GM18511 (cell line): ENCODE measurements around the gene NAB1.

Source experiments
- ATAC-seq: cut with Tn5 transposase; IDR thresholded peaks from one replicate; pipeline ENCODE4 v1.9.1; 2021; ENCODE audit warnings: mild to moderate bottlenecking, moderate library complexity; ENCODE audit not compliant: unreplicated experiment

The NAB1 gene

GRCh38 chr2:190637281-190637734, 11.6 kb upstream of the NAB1 start:
- no peak for ATAC-seq

- ATAC-seq, result no peak
Measured at GRCh38 chr2:190637903-190638618, 10.8 kb upstream of the NAB1 start.

DNA sequence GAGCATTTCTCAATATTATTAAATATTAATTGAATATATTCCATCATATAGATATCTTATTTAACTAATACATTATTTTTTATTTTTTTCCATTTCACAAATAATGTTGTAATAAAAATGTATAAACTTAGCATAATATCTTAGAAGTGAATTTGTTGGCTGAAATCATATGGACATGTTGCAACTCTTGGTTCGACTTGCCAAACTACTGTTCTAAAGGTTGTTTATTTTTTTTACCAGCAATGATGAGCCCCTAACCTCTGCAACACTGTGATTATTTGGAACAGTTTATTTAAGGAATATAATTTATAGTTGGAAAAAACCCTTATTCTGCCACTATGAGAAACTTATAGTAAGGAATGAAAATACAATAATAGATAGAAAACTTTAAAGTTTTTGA, 8.8 kb upstream of the NAB1 start:
- ATAC-seq, result no peak

DNA sequence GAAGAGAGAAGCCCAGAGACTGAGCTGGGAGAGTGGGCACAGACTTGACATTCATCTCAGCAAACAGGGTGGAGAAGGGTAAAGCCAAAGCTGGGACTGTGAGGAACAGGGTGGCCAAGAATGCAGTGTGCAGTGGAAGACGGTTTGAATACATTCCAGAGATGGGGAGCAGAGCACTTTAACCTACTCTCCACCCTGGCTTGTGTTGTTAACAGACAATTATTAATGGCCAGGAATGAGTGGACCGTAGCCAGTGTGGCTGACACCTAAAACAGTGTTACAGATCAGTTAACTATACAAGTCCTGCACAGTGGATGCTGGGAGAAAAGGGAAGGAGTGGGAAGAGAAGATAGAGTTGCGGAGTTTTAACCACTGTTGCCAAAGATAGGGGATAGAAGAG, 7.4 kb upstream of the NAB1 start:
- ATAC-seq, result no peak

DNA sequence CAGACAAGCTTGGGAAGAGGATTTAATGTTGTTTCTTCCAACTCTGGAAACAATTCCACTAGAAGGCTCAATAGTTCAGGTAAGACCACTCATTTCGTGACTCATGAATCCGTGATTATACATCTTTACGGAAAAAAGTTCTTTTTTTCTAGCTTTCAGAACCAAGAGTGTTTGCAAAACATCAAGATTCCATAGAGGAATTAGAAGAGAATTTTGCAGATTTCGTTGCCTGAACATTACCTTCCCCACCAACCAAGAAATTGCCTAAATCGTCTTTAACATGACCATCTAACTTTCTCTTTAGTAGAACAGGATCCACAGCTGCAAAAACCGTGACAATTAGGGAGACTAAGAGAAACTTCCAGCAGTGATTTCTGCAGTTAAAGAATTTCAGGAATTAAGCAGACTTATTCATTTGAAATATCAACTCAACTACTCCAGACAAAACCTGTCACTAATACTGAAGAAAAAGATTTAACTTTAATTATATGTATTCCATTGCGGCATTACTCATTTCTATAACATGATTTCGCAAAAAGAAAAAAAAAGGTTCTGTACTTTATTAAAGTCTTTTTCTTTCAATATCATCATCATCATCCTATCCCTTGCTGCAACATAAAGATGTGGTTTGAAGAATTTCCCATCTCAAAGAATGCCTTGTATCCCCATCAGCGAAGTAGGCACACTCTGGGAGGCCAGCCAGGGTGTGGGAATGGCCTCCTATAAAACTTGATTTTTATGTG, 1.9 kb upstream of the NAB1 start:
- no peak for ATAC-seq

- peak; percentile 77 for ATAC-seq
Measured at GRCh38 chr2:190648289-190649034, 421 bp upstream of the NAB1 start.

GRCh38 chr2:190649798-190650390, 1.0 kb downstream of the NAB1 start:
- no peak for ATAC-seq

GRCh38 chr2:190651413-190651812, 2.5 kb downstream of the NAB1 start:
- ATAC-seq, result no peak

- no peak for ATAC-seq
Measured at GRCh38 chr2:190653231-190653630, 4.3 kb downstream of the NAB1 start.

DNA sequence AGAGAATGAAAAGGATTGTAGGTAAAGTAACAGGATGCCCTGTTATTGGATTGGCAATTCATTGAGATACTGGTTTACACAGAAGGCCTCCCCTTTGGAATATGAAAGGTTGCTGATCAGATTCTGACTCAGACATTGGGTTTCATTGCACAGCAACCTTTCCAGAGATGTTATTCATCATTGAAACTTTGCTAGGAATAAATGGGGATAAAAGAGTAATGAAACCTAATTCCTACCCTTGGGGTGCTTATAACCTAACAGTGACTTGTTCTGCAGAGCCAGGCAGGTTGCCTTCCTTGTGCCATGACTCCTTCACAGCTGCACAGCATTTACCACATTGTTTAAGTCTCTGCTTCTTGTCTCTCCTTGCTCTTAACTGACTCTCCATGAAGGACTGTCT, 5.0 kb downstream of the NAB1 start:
- no peak for ATAC-seq

DNA sequence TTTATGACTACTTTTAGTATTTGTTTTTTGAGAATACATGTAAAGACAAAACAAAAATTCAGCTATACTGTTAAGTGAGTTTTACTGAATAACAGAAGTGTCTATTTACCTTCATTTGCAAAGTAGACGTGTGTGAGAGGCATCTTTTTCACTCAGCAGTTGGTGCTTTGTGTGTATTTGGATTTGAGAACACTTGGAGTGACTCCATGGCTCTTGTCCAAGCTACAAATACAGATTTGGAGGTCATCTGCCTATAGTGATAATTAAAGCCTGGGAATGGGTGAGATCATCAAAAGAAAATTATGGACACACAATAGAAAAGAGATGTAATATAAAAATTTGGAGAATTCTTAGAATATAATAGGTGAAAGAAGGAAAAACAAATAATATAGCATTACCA, 6.2 kb downstream of the NAB1 start:
- ATAC-seq, result no peak

- ATAC-seq, result no peak
Measured at GRCh38 chr2:190655570-190655969, 6.7 kb downstream of the NAB1 start.

DNA sequence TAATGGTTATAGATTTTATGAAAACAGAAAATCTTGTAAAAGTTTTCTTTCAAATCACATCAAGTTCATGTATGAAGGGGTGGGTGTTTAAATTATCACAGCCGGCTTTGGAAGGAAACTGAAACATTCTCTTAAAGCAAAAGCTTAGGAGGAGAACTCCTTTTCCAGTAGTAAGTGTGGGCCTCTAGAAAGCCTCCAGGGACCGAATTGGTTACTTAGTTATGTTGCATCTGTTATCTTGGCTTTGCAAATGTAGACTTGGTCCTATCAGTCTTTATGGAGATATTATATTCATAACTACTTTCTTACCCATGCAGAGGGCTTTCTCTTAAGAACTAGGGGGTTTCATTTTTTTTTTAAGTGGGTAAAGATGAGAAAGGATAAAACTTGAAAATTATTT, 7.4 kb downstream of the NAB1 start:
- no peak for ATAC-seq

- ATAC-seq, result no peak
Measured at GRCh38 chr2:190657474-190658255, 8.8 kb downstream of the NAB1 start.

DNA sequence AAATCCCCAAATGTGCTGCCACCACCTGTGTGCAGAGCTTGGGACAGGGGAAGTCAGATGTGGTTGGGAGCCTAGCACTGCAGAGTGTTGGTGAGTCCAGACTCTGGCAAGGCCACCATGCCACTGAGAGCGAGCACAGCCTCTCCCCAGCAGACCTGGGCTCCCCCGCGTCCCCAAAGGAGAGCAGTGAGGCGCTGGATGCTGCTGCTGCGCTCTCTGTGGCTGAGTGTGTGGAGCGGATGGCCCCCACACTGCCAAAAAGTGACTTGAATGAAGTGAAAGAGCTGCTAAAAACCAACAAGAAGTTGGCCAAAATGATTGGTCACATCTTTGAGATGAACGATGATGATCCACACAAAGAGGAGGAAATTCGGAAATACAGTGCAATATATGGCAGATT, 10.7 kb downstream of the NAB1 start:
- no peak for ATAC-seq

GRCh38 chr2:190662754-190663153, 13.9 kb downstream of the NAB1 start:
- ATAC-seq, result no peak

- ATAC-seq, result no peak
Measured at GRCh38 chr2:190663348-190663747, 14.5 kb downstream of the NAB1 start.

GRCh38 chr2:190663839-190664238, 15.0 kb downstream of the NAB1 start:
- ATAC-seq, result no peak

DNA sequence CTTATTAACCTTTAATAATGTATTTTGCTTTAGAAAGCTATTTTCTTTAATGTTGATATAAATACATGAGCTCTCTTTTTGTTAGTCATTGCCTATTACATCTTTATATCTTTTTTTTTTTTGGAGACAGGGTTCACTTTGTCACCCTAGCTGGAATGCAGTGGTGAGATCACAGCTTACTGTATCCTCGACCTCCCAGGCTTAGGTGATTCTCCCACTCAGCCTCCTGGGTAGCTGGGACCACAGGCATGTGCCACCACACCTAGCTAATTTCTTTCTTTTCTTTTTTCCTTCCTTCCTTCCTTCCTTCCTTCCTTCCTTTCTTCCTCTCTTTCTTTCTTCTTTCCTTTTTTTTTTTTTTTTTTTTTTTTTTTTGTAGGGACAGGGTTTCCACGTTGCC, 15.4 kb downstream of the NAB1 start:
- ATAC-seq, result no peak

DNA sequence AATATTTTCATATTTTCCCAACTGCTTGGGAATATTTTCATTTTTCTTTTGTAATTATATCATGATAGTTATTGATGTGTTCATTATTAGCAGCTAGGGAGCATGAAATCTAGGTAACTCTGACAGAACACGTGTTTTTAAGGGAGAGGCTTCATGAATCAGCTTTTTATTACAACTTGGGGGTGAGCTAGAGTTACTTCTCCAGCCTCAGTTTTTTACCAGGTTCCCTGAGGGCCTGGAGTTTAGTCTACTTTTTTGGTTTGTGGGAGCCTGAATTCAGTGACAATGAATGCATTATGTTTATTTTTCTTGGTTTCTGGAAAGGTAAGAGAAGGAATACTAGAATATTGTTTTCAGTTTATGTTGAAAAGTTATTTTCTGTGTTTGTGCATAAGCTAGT, 18.0 kb downstream of the NAB1 start:
- ATAC-seq, result no peak

GRCh38 chr2:190668892-190669291, 20.0 kb downstream of the NAB1 start:
- no peak for ATAC-seq
